Limb (tissue), 2 donors: Measurements from ENCODE around the gene CTNNA2.

ENCODE experiments used
- DNase-seq, 2 donors: peaks; one replicate each; pipeline ENCODE4 v3.0.0-alpha.2; 2016; ENCODE audit errors: extremely low spot score in 2 of 2

The CTNNA2 gene

GRCh38 chr2:80467262-80467811 lies 954.5 kb downstream of the CTNNA2 start:
- no peak for DNase-seq

GRCh38 chr2:80469428-80469827 lies 956.6 kb downstream of the CTNNA2 start:
- DNase-seq, result no peak

- DNase-seq, result no peak
Observed at GRCh38 chr2:80473069-80473468, 960.2 kb downstream of the CTNNA2 start.

GRCh38 chr2:80473796-80474195 lies 960.9 kb downstream of the CTNNA2 start:
- DNase-seq, result peak in 1 of 2 donors; percentile 38

GRCh38 chr2:80475970-80476369 lies 963.1 kb downstream of the CTNNA2 start:
- no peak for DNase-seq

GRCh38 chr2:80476535-80477117 lies 963.8 kb downstream of the CTNNA2 start:
- no peak for DNase-seq

GRCh38 chr2:80482276-80482675 lies 969.4 kb downstream of the CTNNA2 start:
- DNase-seq, result no peak

- no peak for DNase-seq
Observed at GRCh38 chr2:80489717-80490116, 976.9 kb downstream of the CTNNA2 start.

- DNase-seq, result no peak
Observed at GRCh38 chr2:80490964-80491363, 978.1 kb downstream of the CTNNA2 start.

GRCh38 chr2:80496346-80496745 lies 983.5 kb downstream of the CTNNA2 start:
- no peak for DNase-seq

GRCh38 chr2:80496775-80497174 lies 983.9 kb downstream of the CTNNA2 start:
- DNase-seq, result no peak

GRCh38 chr2:80499095-80499494 lies 986.2 kb downstream of the CTNNA2 start:
- DNase-seq, result peak in 1 of 2 donors; percentile 46

- DNase-seq, result no peak
Observed at GRCh38 chr2:80501874-80502624, 989.2 kb downstream of the CTNNA2 start.

- DNase-seq, result no peak
Observed at GRCh38 chr2:80506563-80506962, 993.7 kb downstream of the CTNNA2 start.

- no peak for DNase-seq
Observed at GRCh38 chr2:80510716-80511115, 997.9 kb downstream of the CTNNA2 start.

- DNase-seq, result no peak
Observed at GRCh38 chr2:80515964-80516363, 1003.1 kb downstream of the CTNNA2 start.

- DNase-seq, result no peak
Observed at GRCh38 chr2:80517316-80517715, 1004.5 kb downstream of the CTNNA2 start.

GRCh38 chr2:80519121-80519643 lies 1006.3 kb downstream of the CTNNA2 start:
- no peak for DNase-seq

GRCh38 chr2:80519699-80520291 lies 1006.9 kb downstream of the CTNNA2 start:
- DNase-seq, result no peak

- DNase-seq, result no peak
Observed at GRCh38 chr2:80525152-80525551, 1012.3 kb downstream of the CTNNA2 start.

GRCh38 chr2:80527119-80527518 lies 1014.3 kb downstream of the CTNNA2 start:
- DNase-seq, result no peak

- DNase-seq, result no peak
Observed at GRCh38 chr2:80529466-80530165, 1016.8 kb downstream of the CTNNA2 start.
